ENCODE data around the gene PLPPR3.
A peak's percentile ranks its signal among the peaks of the same experiment; 100 is the strongest.

The PLPPR3 gene

GRCh38 chr19:778910-779653 is 42.7 kb downstream of the PLPPR3 start:
- H3K36me3 ChIP-seq, result no peaks in the 10 kb centered on the region
- H3K27ac ChIP-seq, result peak overlapping the region; percentile 52 to 68
- intact Hi-C loops (cut with DNase I; ENCODE audit: low total_unique reads), result no loop called here
- peak; percentile 81 to 87 for DNase-seq
- peaks cover 0 to 2% of the 10 kb centered on the region in 2 donors for H3K27me3 ChIP-seq
- H3K4me1 ChIP-seq, result peaks cover 0 to 20% (median 16%) of the 10 kb centered on the region in 4 donors
- H3K4me3 ChIP-seq, result peak overlapping the region in 1 of 2 donors; percentile 20
- no peaks in the 10 kb centered on the region for H3K9me3 ChIP-seq
- TF ChIP-seq CTCF (IDR thresholded peaks at IDR 0.05), result no peak

- Histone ChIP-seq H3K4me3 (no peak overlapping the region), H3K27ac (no peak overlapping the region), H3K4me1 (peaks cover 0 to 7% (median 0%) of the 10 kb centered on the region in 4 donors), H3K27me3 (no peaks in the 10 kb centered on the region), H3K9me3 (no peaks in the 10 kb centered on the region), H3K36me3 (no peaks in the 10 kb centered on the region)
- no peak for DNase-seq
- intact Hi-C loops (cut with DNase I; ENCODE audit: low total_unique reads), result no loop called here
- TF ChIP-seq CTCF (IDR thresholded peaks at IDR 0.05), result no peak
Observed at GRCh38 chr19:776549-776948, 45.2 kb downstream of the PLPPR3 start.

- TF ChIP-seq CTCF (IDR thresholded peaks at IDR 0.05), result no peak
- intact Hi-C loops (cut with DNase I; ENCODE audit: low total_unique reads), result loop anchor here (5.0 kb wide), 1 partner anchor 144 kb away; the partner anchor contains the start of gene KISS1R
- DNase-seq, result no peak
- no peaks in the 10 kb centered on the region for H3K9me3 ChIP-seq
- no peak overlapping the region for H3K27ac ChIP-seq
- H3K27me3 ChIP-seq, result peaks cover 0 to 13% of the 10 kb centered on the region in 2 donors
- no peaks in the 10 kb centered on the region for H3K36me3 ChIP-seq
- H3K4me1 ChIP-seq, result peaks cover 0 to 10% (median 4%) of the 10 kb centered on the region in 4 donors
- H3K4me3 ChIP-seq, result no peak overlapping the region
Observed at GRCh38 chr19:772730-773436, 48.9 kb downstream of the PLPPR3 start.

GRCh38 chr19:772063-772462 is 49.7 kb downstream of the PLPPR3 start:
- H3K9me3 ChIP-seq, result no peaks in the 10 kb centered on the region
- peaks cover 0 to 10% (median 4%) of the 10 kb centered on the region in 4 donors for H3K4me1 ChIP-seq
- no peak for DNase-seq
- intact Hi-C loops (cut with DNase I; ENCODE audit: low total_unique reads), result loop anchor here (5.0 kb wide), 1 partner anchor 145 kb away; the partner anchor contains the start of gene KISS1R
- H3K27ac ChIP-seq, result no peak overlapping the region
- H3K27me3 ChIP-seq, result peaks cover 0 to 18% of the 10 kb centered on the region in 2 donors
- no peak overlapping the region for H3K4me3 ChIP-seq
- TF ChIP-seq CTCF (IDR thresholded peaks at IDR 0.05), result no peak
- H3K36me3 ChIP-seq, result no peaks in the 10 kb centered on the region

- TF ChIP-seq CTCF (IDR thresholded peaks at IDR 0.05), result peak in 1 of 2 experiments; percentile 33
- intact Hi-C loops (cut with DNase I; ENCODE audit: low total_unique reads), result loop anchor here (5.0 kb wide), 1 partner anchor 146 kb away; the partner anchor contains the start of gene KISS1R
Observed at GRCh38 chr19:771332-771785, 50.4 kb downstream of the PLPPR3 start.

More at GRCh38 chr19:771332-771785, 50.4 kb downstream of the PLPPR3 start:
- no peak for DNase-seq
- Histone ChIP-seq H3K9me3 (no peaks in the 10 kb centered on the region), H3K4me1 (peaks cover 0 to 10% (median 4%) of the 10 kb centered on the region in 4 donors), H3K27me3 (peaks cover 0 to 21% of the 10 kb centered on the region in 2 donors), H3K27ac (no peak overlapping the region), H3K36me3 (no peaks in the 10 kb centered on the region), H3K4me3 (no peak overlapping the region)
